ENCODE data around the gene ALOXE3. TPM values are rescaled to one million over a fixed set of nuclear protein-coding genes. Genes with fewer than 3 reads are reported as not detected.

The ALOXE3 gene
- total and polyA plus RNA-seq, 2 experiments from 2014 or later: 0.10 to 0.27 TPM

- TF ChIP-seq REST (IDR thresholded peaks at IDR 0.05; ENCODE audit: unreplicated experiment) (no peak), EZH2phosphoT487 (IDR thresholded peaks at IDR 0.05; ENCODE audit: unreplicated experiment) (no peak), EZH2 (IDR thresholded peaks at IDR 0.05; ENCODE audit: low read depth, unreplicated experiment) (peak; percentile 46)
Measured at GRCh38 chr17:8080208-8080798, 38.0 kb downstream of the ALOXE3 start (continued).

GRCh38 chr17:8079291-8080207 is 38.8 kb downstream of the ALOXE3 start:
- Histone ChIP-seq H3F3A (replicated peaks; ENCODE audit: low read depth) (no peaks in the 10 kb centered on the region), H4K20me1 (replicated peaks; ENCODE audit: insufficient read depth) (0 out of 2 replicates have a peak, but pooled peaks cover 5% of the 10 kb centered on the region), H3K27ac (ENCODE audit: low read depth) (no peak overlapping the region), H3K4me2 (peak overlapping the region; percentile 95), H3K9me2 (ENCODE audit: insufficient read depth) (no peaks in the 10 kb centered on the region), H3K4me1 (ENCODE audit: insufficient read depth) (peaks cover 10% of the 10 kb centered on the region; the same call in 1 of the 2 replicates), H3K4me3 (peak overlapping the region; percentile 89), H3K79me2 (replicated peaks; ENCODE audit: insufficient read depth) (no peaks in the 10 kb centered on the region), H3K27me3 (ENCODE audit: insufficient read depth) (peaks cover 82% of the 10 kb centered on the region), H3K36me3 (ENCODE audit: insufficient read depth) (no peaks in the 10 kb centered on the region), H2AFZ (peak overlapping the region; percentile 99)
- Mint-ChIP-seq H3K36me3 (ENCODE audit: low read depth) (peaks cover 2% of the 10 kb centered on the region; the same call in 1 of the 3 replicates), H3K27ac (no peak overlapping the region), H3K27me3 (ENCODE audit: insufficient read depth, low read depth, poor library complexity) (peaks cover 49% of the 10 kb centered on the region), H3K9me3 (peaks cover 5% of the 10 kb centered on the region; the same call in 2 of the 3 replicates), H3K4me3 (peak overlapping the region; percentile 88), H3K4me1 (peaks cover 4% of the 10 kb centered on the region; the same call in 2 of the 3 replicates)
- ATAC-seq (peak; percentile 87), DNase-seq (ENCODE audit: low spot score) (peak; percentile 94)
- TF ChIP-seq EZH2 (IDR thresholded peaks at IDR 0.05; ENCODE audit: low read depth, unreplicated experiment) (no peak), ETS1 (IDR thresholded peaks at IDR 0.05) (peak; percentile 41; the same call in 1 of the 2 replicates), STAT1 (IDR thresholded peaks at IDR 0.05; ENCODE audit: unreplicated experiment) (no peak), ZNF462 (CRISPR knock-in tag; IDR thresholded peaks at IDR 0.05) (no peak), CREB1 (CRISPR knock-in tag; IDR thresholded peaks at IDR 0.05; ENCODE audit: low read depth) (0 out of 2 replicates have a peak, but pooled peaks have one; percentile 29), CTCF (conservative IDR thresholded peaks at IDR 0.05; ENCODE audit: low read depth in 2 of 2) (peak; percentile 70 to 95), JUNB (IDR thresholded peaks at IDR 0.05; ENCODE audit: unreplicated experiment) (no peak)

Data from GM23338 (cell line).